Liver (tissue), 9 donors: ENCODE measurements around the gene IL12RB1. TPM values are rescaled to one million over a fixed set of nuclear protein-coding genes. Genes with fewer than 3 reads are reported as not detected.

Experiments
- DNase-seq: peaks from one replicate; pipeline ENCODE4 v3.0.0-alpha.2; 2017; ENCODE audit warnings: low spot score
- H3K27ac ChIP-seq, 2 donors: one replicate each; pipeline ENCODE4 v1.7.0; 2013; ENCODE audit warnings: inconsistent platforms in 2 of 2, low read length in 2 of 2, control low read depth in 1 of 2, low read depth in 1 of 2, mild to moderate bottlenecking in 1 of 2
- H3K27me3 ChIP-seq, 4 donors: one replicate each; pipeline versions ENCODE4 v1.6.1 to v1.7.0; 2013; ENCODE audit warnings: low read length in 3 of 4, inconsistent platforms in 1 of 4, mild to moderate bottlenecking in 1 of 4, moderate library complexity in 1 of 4; ENCODE audit not compliant: control insufficient read depth in 4 of 4, insufficient read depth in 4 of 4
- H3K36me3 ChIP-seq, 4 donors: one replicate each; pipeline versions ENCODE4 v1.6.1 to v1.7.0; 2013; ENCODE audit warnings: low read length in 3 of 4, mild to moderate bottlenecking in 3 of 4, low read depth in 1 of 4, moderate library complexity in 1 of 4; ENCODE audit not compliant: control insufficient read depth in 4 of 4, insufficient read depth in 3 of 4
- H3K4me1 ChIP-seq, 4 donors: one replicate each; pipeline versions ENCODE4 v1.6.1 to v1.7.0; 2013; ENCODE audit warnings: low read length in 3 of 4, mild to moderate bottlenecking in 3 of 4, moderate library complexity in 1 of 4; ENCODE audit not compliant: control insufficient read depth in 4 of 4, insufficient read depth in 4 of 4
- H3K4me3 ChIP-seq, 3 donors: one replicate each; pipeline versions ENCODE4 v1.6.1 to v1.7.0; 2013; ENCODE audit warnings: low read length in 3 of 3, control low read depth in 1 of 3, low read depth in 1 of 3, mild to moderate bottlenecking in 1 of 3
- H3K9ac ChIP-seq, 2 donors: one replicate each; pipeline ENCODE4 v1.7.0; 2013; ENCODE audit warnings: low read length in 2 of 2, mild to moderate bottlenecking in 2 of 2, moderate library complexity in 2 of 2, control low read depth in 1 of 2, low read depth in 1 of 2
- H3K9me3 ChIP-seq, 4 donors: one replicate each; pipeline versions ENCODE4 v1.6.1 to v1.7.0; 2013; ENCODE audit warnings: low read length in 3 of 4; ENCODE audit not compliant: control insufficient read depth in 4 of 4
- EGR1 ChIP-seq, 2 donors: IDR thresholded peaks; 2 replicates each; pipeline ENCODE4 v1.6.1; 2016 to 2018; ENCODE audit warnings: antibody characterized with exemption in 2 of 2, low read depth in 2 of 2
- FOXA2 ChIP-seq: IDR thresholded peaks from 2 replicates; pipeline ENCODE4 v1.6.1; 2016; ENCODE audit warnings: antibody characterized with exemption
- HNF4A ChIP-seq, 2 donors: conservative IDR thresholded peaks; 2 replicates each; pipeline ENCODE4 v1.6.1; 2016; ENCODE audit warnings: antibody characterized with exemption in 2 of 2, mild to moderate bottlenecking in 2 of 2
- HNF4G ChIP-seq: IDR thresholded peaks from 2 replicates; pipeline ENCODE4 v1.6.1; 2016; ENCODE audit warnings: antibody characterized with exemption
- NR2F2 ChIP-seq: IDR thresholded peaks from 2 replicates; pipeline ENCODE4 v1.6.1; 2016; ENCODE audit warnings: antibody characterized with exemption
- RAD21 ChIP-seq, 2 donors: IDR thresholded peaks; 2 replicates each; pipeline ENCODE4 v1.6.1; 2016; ENCODE audit warnings: antibody characterized with exemption in 2 of 2, mild to moderate bottlenecking in 2 of 2
- RXRA ChIP-seq, 2 donors: IDR thresholded peaks; 2 replicates each; pipeline ENCODE4 v1.6.1; 2017 to 2018; ENCODE audit warnings: antibody characterized with exemption in 2 of 2, mild to moderate bottlenecking in 1 of 2
- SP1 ChIP-seq: IDR thresholded peaks from 2 replicates; pipeline ENCODE4 v1.6.1; 2018; ENCODE audit warnings: antibody characterized with exemption, mild to moderate bottlenecking
- YY1 ChIP-seq: IDR thresholded peaks from 2 replicates; pipeline ENCODE4 v1.6.1; 2016; ENCODE audit warnings: antibody characterized with exemption, mild to moderate bottlenecking
- WGBS: extraction: QIAGEN DNeasy Blood & Tissue Kit; methylation state at CpG from one replicate; pipeline ENCODE4 v1.1.7; 2013; 5-methylcytosine and 5-hydroxymethylcytosine counted together
- polyA plus RNA-seq, 2 donors: library from polyadenylated mRNA; stranded (reverse) in 1 of 2; unstranded in 1 of 2; fragments of 200-250 nt in 1 of 2; fragments of >200 nt in 1 of 2; fragmentation: Nextera tagmentation in 1 of 2; extraction: Ambion mirVana in 1 of 2; gene quantifications; one replicate each; pipeline versions ENCODE4 v1.2.1 to v1.2.3, GENCODE V29; 2013 to 2015
- total RNA-seq, 2 donors: library from RNA; depleted of rRNA; stranded (reverse); fragments of >200 nt; gene quantifications; one replicate each; pipeline ENCODE4 v1.2.3, GENCODE V29; 2014
- TF ChIP-seq, protein P1 (sequence below): IDR thresholded peaks from 2 replicates; pipeline ENCODE4 v1.6.1; 2016; ENCODE audit warnings: antibody characterized with exemption
- TF ChIP-seq, protein P2 (sequence below): IDR thresholded peaks from 2 replicates; pipeline ENCODE4 v1.6.1; 2016; ENCODE audit warnings: antibody characterized with exemption, mild to moderate bottlenecking
- TF ChIP-seq, protein P3 (sequence below): IDR thresholded peaks from 2 replicates; pipeline ENCODE4 v1.6.1; 2016; ENCODE audit warnings: antibody characterized with exemption
- donor health status: healthy.
- donor health status: healthy.
- donor health status: healthy.
- donor health status: healthy.
- donor health status: healthy.

The IL12RB1 gene
- total and polyA plus RNA-seq, 4 donors: 0.43 to 2.4 (median 1.1) TPM

DNA sequence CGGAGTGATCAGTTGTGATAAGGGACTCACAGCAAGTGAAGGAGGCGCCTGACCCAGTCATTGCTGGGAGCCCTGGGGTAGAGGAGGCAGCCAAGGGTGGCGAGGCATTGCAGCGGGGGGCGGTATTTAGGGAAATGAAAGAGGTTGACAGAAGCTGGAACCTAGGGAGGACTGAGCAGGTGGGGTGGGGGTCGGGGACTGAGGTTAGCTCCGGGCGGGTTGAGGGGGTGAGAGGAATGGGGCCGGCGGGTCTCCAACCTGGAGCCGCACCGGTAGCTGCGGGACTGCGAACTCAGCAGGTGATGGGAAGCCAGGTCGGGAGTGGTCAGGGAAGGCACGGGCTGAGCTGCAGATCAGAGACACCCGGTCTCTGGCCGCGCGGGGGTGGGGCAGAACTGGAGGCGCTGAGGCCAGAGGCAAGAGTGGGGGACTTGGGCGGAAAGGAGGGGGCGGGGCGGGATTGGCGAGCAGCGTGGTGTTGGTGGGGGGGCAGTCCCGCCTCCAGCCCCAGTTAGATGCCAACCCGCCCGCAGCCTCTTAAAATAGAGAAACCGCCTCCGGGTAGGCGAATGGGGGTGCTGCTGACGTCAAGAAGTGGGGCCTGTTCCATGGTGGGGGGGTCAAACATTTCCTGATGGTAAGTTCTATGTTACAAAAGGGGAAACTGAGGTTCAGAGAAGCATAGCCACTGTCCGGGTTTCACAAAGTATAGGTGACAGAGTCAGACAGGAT lies 12.3 kb upstream of the IL12RB1 start:
- H3K9me3 ChIP-seq: no peaks in the 10 kb centered on the region
- peak; percentile 57 for DNase-seq
- WGBS: 44% methylated on average over 34 of the region's 34 CpGs
- H3K4me1 ChIP-seq: peaks cover 5 to 30% (median 19%) of the 10 kb centered on the region in 4 donors
- no peaks in the 10 kb centered on the region for H3K27me3 ChIP-seq
- H3K27ac ChIP-seq: no peak overlapping the region
- no peaks in the 10 kb centered on the region for H3K36me3 ChIP-seq
- no peak overlapping the region for H3K9ac ChIP-seq
- no peak overlapping the region for H3K4me3 ChIP-seq
- no peak for TF ChIP-seq YY1
- no peak for TF ChIP-seq RXRA (IDR thresholded peaks at IDR 0.05)
- TF ChIP-seq HNF4G: no peak
- no peak for TF ChIP-seq NR2F2
- TF ChIP-seq EGR1 (IDR thresholded peaks at IDR 0.05; ENCODE audit: low read depth in 2 of 2): no peak

DNA sequence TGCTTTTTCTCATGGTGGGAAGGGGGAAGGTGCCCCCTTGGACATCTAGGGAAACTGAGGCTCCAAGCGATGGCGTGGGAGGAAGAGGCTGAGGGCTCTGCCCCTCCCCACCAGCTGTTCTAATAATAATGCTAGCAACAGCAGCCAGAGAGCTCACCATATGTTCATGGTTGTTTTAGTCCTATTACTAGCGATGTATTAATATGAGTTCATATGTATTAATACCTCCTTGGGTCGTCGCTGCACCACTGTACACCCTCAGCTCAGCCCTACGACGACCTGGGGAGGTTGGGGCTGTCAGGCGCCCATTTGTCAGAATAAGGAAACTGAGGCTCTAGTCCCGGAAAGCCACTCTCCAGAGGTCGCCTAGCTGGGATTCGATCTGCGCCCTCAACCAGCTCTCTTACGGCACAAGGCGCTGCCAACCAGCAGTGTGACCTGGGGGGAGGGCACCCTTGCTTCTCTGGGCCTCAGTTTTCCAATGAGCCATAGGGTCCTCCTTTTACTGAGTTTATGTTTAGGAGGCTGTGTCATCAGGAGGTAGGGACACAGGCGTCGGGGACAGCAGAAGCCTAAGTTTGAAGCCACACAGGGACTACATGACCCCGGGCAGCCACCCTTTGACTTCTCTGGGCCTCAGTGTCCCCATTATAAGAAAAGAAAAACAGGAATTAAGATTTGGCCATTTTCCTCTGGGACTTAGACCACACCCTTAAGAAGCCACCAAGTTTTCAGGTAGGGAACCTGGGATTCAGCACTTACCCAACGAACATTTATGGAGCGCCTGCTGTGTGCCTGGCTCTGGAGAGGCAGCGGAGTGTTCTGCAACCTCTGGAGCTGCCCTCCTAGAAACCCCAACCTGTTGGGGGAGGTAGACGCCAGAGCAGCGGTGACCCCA lies 11.5 kb upstream of the IL12RB1 start:
- TF ChIP-seq, protein P1, sequence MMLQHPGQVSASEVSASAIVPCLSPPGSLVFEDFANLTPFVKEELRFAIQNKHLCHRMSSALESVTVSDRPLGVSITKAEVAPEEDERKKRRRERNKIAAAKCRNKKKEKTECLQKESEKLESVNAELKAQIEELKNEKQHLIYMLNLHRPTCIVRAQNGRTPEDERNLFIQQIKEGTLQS: no peak
- no peak for TF ChIP-seq HNF4A (conservative IDR thresholded peaks at IDR 0.05)
- H3K36me3 ChIP-seq: no peaks in the 10 kb centered on the region
- H3K9me3 ChIP-seq: no peaks in the 10 kb centered on the region
- peaks cover 5 to 26% (median 17%) of the 10 kb centered on the region in 4 donors for H3K4me1 ChIP-seq
- no peaks in the 10 kb centered on the region for H3K27me3 ChIP-seq
- 52% methylated on average over 22 of the region's 22 CpGs for WGBS
- DNase-seq: no peak
- H3K27ac ChIP-seq: peak overlapping the region in 1 of 2 donors; percentile 20
- peak overlapping the region; percentile 60 to 76 for H3K9ac ChIP-seq
- H3K4me3 ChIP-seq: peak overlapping the region; percentile 50 to 66 (median 62)

DNA sequence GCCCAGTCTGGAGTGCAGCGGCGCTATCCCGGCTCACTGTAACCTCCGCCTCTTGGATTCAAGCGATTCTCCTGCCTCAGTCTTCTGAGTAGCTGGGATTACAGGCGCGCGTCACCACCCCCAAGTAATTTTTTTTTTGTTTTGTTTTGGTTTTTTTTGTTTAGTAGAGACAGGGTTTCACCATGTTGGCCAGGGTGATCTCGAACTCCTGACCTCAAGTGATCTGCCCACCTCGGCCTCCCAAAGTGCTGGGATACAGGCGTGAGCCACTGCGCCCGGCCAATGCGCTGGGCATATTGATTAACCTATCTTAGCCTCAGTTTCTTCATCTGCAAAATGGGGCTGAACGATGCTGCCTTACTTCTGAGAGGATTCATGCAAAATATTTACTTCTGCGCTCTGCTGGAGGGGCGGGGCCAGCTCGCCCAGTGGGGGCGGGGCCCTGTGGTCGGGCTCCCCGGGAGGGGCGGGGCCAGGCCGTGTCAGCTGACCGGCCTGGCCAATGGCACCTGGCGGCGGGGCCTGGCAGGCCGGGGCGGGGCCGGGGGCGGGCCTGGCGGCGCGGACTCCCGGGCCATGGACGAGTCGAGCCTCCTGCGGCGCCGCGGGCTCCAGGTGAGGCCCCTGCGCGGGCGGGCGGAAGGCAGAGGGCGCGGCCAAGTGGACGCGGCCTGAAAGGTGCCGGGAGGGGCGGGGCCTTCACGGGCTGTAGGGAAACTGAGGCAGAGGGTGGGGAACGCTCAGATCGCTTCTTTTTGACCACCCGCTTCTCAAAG lies 10.7 kb upstream of the IL12RB1 start, which contains the start of gene MAST3:
TSS of gene MAST3 (plus strand) at position 562 of the 776 bp plus-strand sequence. CDS start at position 577, 15 bp downstream.
- H3K9ac ChIP-seq: peak within 1 kb of the TSS; percentile 60 to 76

DNA sequence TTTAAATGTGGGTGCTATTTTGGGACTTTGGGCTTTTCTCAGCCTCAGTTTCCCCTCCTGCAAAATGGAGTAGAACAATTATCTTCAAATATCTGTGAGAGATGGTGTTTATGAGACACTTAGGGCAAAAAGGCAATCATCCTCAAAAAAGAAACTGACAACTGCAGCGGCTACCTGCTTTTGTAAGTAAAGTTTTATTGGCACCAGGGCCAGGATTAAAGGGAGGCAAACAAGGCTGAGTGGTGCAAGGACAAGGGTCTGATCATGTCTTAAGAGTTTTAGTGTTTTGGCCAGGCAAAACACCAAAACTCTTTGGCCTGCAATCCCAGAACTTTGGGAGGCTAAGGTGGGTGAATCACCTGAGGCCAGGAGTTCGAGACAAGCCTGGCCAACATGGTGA lies 9.5 kb upstream of the IL12RB1 start:
- Histone ChIP-seq H3K9me3 (no peaks in the 10 kb centered on the region), H3K9ac (no peak overlapping the region), H3K27ac (no peak overlapping the region), H3K4me1 (peaks cover 5 to 25% (median 16%) of the 10 kb centered on the region in 4 donors), H3K4me3 (no peak overlapping the region), H3K36me3 (no peaks in the 10 kb centered on the region), H3K27me3 (no peaks in the 10 kb centered on the region)
- no peak for DNase-seq
- TF ChIP-seq, protein P2, sequence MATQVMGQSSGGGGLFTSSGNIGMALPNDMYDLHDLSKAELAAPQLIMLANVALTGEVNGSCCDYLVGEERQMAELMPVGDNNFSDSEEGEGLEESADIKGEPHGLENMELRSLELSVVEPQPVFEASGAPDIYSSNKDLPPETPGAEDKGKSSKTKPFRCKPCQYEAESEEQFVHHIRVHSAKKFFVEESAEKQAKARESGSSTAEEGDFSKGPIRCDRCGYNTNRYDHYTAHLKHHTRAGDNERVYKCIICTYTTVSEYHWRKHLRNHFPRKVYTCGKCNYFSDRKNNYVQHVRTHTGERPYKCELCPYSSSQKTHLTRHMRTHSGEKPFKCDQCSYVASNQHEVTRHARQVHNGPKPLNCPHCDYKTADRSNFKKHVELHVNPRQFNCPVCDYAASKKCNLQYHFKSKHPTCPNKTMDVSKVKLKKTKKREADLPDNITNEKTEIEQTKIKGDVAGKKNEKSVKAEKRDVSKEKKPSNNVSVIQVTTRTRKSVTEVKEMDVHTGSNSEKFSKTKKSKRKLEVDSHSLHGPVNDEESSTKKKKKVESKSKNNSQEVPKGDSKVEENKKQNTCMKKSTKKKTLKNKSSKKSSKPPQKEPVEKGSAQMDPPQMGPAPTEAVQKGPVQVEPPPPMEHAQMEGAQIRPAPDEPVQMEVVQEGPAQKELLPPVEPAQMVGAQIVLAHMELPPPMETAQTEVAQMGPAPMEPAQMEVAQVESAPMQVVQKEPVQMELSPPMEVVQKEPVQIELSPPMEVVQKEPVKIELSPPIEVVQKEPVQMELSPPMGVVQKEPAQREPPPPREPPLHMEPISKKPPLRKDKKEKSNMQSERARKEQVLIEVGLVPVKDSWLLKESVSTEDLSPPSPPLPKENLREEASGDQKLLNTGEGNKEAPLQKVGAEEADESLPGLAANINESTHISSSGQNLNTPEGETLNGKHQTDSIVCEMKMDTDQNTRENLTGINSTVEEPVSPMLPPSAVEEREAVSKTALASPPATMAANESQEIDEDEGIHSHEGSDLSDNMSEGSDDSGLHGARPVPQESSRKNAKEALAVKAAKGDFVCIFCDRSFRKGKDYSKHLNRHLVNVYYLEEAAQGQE: no peak
- TF ChIP-seq, protein P3, sequence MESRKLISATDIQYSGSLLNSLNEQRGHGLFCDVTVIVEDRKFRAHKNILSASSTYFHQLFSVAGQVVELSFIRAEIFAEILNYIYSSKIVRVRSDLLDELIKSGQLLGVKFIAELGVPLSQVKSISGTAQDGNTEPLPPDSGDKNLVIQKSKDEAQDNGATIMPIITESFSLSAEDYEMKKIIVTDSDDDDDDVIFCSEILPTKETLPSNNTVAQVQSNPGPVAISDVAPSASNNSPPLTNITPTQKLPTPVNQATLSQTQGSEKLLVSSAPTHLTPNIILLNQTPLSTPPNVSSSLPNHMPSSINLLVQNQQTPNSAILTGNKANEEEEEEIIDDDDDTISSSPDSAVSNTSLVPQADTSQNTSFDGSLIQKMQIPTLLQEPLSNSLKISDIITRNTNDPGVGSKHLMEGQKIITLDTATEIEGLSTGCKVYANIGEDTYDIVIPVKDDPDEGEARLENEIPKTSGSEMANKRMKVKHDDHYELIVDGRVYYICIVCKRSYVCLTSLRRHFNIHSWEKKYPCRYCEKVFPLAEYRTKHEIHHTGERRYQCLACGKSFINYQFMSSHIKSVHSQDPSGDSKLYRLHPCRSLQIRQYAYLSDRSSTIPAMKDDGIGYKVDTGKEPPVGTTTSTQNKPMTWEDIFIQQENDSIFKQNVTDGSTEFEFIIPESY: no peak
- 91% methylated on average over 2 of the region's 2 CpGs for WGBS

More for the DNA sequence above, 10.7 kb upstream of the IL12RB1 start, which contains the start of gene MAST3:
- Histone ChIP-seq H3K36me3 (no peaks in the 10 kb centered on the region), H3K4me3 (peak within 1 kb of the TSS; percentile 50 to 66 (median 62)), H3K9me3 (no peaks in the 10 kb centered on the region), H3K4me1 (peaks cover 5 to 26% (median 17%) of the 10 kb centered on the region in 4 donors), H3K27ac (peak within 1 kb of the TSS in 1 of 2 donors; percentile 20), H3K27me3 (no peaks in the 10 kb centered on the region)
- peak; percentile 96 for DNase-seq
- WGBS: 23% methylated on average over 54 of the region's 54 CpGs
- no peak for TF ChIP-seq FOXA2
- no peak for TF ChIP-seq RAD21 (IDR thresholded peaks at IDR 0.05)
- peak; percentile 28 for TF ChIP-seq SP1
- TF ChIP-seq YY1: peak; percentile 27
